GF-D8 (cell line): ENCODE results near the gene PTPN3.
A peak's percentile ranks its signal among the peaks of the same experiment; 100 is the strongest.

ENCODE experiments used
- DNase-seq: peaks from one replicate; lab custom pipeline; 2025; lab: John Stamatoyannopoulos, UW

PTPN3 gene

DNA sequence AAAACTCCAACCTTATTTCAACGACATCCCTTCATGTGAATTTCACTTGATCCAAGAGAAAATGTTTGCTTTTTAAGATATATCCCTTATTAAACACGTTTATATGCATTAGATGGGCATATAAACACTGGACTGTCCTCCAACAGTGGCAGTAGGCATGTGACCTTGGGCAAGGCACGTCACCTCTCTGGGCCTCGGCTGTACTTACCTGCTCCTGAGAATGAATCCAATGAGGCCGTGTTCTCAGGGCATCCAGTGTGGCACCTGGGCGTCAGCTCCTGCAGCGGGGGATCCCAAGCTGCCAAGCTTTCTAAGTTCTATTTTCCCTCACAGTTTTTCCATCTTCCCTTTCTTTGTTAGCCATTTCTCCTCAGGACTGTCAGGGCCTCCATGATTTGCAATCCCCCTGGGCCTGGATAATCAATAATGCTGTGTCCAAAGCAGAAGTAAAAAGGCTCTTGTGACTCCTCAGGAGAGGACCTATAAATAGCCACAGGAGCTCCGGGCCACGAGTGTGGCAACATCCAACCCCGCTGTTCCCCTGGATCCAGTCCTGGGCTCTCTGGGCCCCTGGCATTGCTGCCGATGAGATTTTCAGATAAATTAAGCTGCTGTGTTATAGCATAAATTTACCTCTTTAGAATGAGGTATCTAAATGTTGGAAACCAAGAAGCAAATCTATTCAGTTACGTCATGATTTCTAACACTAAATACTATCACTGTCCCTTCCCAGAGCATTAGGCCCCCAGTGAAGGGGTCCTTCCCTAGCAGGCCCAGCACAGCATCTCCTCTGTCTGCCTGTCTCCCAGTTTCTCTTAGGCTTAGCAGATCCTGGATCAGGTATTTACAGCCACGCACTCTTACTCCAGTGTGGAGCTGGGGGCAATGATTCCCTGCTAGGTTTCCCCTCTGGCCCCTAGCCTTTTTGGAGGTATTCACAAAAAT, 76.8 kb downstream of the PTPN3 start:
- DNase-seq, result no peak

DNA sequence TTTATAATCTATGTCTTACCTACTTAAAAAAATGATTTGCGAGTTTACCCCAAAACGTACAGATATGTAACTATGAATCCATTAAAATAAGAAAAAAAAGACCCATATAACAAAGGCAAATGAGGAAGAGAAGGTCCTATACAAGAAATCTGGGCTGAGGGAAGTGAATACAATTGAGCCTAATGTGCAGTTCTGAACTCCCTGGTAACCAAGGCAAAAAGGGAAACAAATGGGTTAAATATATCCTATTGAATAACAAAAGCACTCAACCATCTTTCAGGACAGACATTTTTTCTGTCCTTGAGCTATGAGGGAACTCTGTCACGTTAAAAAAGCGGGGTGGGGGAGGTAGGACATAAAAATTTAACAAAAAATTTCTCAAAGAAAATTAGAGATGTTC, 78.6 kb downstream of the PTPN3 start:
- DNase-seq, result no peak

DNA sequence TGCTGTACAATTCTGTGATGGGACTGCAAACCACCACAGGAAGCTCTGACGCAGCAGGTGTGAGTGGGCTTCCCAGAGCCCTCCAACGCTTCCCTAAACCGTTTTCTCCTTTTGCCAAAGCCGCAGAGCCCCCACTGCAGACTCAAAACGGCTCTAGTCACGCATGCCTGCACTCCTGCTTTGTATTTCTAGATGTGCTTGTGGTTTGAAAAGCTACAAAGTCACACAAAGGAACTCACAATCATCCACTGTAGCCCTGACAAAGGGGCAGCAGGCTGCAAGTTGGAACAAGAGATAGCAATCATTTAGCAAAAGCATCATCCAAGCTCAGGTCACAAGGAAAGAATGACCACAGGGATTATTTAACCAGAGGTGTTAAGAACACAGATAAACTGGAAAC, 79.3 kb downstream of the PTPN3 start:
- peak; percentile 52 for DNase-seq

DNA sequence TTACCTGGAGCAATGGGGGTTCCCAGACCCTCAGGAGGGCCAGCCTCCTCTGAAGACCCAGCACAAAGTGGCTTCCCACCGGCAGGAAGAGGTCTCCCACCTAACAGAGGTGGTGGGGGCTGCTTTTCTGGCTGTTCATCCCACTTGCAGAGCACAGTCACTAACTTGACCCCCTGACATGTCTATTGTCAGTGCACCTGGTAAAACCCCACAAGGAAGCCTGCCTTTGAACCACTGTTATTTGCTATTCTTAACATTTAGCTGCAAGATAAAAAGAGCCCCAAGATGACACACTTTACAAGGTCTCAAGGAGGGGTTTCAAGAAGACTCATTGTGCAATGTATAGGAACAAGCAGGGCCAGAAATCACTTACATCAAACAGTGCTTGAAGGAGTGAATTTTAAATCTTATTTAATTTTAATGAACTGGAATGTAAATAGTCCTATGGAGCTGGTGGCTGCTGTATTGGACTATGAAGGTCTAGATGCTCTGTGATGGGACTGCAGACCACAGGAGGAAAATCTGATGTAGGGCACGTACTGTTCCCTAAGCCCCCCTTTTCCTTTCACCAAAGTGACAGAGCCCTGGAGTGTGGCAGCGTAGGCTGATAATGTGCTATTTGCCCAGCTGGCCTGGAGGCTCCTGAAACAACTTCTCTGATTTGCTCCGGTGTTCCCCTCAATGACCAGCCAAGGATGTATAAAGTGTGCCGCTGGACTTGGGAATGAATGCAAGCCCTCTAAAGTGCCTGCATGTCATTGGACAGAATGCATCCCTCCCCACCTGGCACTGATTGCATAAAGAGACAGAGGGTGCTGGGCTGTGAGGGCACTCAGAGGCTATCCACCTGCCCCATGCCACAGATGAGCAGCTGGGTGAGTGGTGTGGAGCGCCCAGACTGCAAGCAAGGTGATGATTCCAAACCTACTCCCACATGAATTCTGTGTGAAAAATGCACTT, 80.2 kb downstream of the PTPN3 start:
- DNase-seq, result no peak

DNA sequence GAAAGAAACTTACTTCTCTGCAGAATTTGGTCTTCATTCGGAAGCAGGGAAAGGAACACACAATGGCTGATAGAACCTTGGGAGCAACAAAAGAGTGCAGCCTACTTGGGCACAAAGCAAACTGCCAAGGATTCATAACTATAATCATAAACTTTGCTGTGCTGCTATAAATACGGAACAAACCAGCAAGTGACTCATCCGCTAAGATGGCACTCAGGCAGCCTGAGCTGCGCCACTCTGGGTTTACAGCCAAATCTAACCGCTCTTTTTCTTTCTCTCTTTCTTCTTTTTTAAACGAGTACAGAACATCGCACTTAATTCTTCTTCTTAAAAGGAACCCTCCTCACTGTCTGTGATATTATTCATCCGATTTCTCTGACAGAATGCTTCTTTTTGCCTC, 81.1 kb downstream of the PTPN3 start:
- DNase-seq, result no peak

DNA sequence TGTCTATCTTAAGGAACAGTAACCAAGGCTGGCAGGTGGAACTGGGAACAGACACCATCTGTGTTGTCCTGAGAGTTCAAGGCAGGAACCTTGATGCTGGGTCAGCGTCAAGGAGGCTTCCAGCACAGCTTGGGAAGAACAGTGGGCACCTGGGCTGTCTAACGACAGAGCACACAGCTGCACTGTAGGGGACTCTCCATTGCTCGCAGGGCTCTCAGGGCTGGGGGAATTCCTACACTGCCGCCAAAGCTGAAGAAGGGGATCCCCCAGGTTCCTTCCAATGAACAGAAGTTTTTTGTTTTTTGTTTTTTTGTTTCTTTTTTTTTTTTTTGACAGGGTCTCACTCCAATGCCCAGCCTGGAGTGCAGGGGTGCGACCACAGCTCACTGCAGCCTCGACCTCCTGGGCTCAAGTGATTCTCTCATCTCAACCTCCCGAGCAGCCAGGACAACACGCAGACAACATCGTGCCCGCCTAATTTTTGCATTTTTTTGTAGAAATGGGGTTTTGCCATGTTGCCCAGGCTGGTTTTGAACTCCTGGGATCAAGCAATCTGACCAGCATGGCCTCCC, 81.9 kb downstream of the PTPN3 start:
- no peak for DNase-seq

DNA sequence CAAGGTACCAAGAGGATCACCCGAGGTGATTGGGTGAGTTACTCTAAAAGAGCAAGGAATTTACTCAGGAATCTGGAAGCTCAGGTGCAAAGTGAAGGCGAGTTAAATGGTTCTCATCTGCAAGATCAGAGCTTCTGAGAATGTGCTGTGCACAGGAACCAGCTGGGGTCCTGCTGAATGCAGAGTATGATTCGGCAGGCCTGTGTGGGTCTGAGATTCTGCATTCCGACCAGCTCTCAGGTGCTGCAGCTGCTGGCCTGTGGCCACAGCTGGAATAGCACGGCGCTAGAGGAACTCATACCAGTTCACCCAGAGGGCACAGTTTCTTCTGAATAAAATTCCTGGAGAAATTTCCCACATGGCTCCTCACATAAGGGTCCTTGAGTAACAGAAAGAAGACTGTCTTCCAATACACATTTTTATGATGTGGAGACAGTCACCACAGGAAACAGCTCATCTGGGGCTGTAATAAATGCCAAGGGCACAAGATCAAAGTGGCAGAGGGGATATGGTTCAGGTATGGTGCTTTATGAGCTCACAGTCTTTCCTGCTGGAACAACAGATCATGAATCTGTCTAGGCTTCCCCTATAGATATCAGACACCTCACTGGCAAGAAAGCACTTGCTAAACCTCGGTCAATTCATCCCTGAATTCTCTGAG, 83.9 kb downstream of the PTPN3 start:
- DNase-seq, result no peak

DNA sequence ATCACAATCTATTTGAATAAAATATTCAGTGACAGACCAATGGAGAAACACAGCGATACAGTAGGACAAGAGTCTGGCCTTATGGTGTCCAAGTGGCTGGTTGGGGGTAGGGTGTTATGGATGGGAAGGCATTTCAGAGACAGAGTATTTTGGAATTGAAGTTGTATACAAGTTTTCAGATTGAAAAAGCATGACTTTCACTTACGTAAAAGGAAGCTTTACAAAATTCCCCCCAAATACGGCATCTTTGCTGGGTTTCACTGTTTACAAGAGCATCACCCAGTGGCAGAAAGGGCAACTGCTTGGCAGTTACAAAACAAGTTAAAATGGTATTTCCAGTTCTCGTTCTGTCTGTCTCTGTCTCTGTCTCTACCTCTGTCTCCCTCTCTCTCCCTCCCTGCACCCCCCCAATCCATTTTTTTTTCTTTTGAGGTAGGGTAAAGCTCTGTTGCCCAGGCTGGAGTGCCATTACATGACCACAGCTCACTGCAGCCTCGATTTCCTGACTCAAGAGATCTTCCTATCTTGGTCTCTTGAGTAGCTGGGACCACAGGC, 86.2 kb downstream of the PTPN3 start:
- DNase-seq, result no peak

DNA sequence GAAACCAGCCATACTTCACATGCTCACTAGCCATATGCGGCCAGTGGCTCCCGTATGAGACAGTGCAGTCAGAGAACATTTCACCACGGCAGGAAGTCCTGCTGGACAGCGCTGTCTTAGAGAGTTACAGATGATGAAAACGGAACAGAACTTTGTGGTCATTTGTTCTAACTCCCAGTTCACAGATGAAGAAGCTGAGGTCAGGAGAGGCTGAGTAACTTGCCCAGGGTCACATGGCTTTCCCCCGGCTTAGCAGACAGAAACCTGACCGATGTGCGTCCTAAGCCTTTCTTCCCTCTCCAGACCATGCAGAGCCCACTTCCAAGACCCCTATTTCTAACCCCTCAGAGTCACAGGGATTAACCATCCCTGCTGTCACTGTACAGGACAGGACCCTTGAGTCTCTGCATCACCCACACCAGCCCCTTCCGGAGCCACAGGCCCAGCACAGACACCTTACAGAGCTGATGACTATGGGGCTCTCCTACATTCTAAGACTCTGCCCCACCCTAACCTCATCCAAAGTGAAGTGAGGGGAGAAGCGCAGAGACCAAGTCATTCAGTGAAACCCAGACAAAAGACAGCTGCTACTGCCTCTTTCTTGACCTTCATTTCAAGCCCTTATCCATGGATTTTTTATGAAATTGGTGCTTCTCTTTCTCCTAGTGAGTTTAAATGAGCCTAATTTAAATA, 86.9 kb downstream of the PTPN3 start:
- no peak for DNase-seq

DNA sequence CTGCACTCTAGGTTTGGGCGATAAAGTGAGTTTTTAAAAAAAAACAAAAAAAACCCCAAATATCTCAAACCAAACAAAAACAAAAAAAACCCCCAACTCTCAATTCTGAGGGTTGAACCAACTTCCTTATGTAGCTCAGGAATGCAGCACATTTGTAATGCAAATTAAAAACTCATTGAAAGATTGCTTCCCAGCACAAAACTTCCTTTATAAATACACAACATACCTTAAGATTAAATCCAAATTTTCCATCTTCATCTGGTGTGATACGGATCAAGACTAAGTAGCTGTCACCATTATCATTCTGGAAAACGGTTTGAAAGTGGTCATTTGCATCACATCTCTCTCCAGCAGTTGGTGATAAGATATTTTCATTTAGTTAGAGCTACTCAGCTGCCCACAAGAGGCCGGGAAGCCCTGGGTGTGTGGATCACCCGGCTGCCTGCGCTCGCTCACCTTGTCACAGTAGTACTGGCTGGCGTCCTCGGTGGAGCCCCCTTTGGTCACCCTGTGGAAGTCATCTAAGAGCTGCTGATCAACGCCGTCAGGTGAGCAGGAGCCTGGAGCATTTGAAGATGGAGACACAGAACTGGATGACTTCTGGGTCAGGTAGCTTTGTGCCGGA, 88.2 kb downstream of the PTPN3 start:
- no peak for DNase-seq

DNA sequence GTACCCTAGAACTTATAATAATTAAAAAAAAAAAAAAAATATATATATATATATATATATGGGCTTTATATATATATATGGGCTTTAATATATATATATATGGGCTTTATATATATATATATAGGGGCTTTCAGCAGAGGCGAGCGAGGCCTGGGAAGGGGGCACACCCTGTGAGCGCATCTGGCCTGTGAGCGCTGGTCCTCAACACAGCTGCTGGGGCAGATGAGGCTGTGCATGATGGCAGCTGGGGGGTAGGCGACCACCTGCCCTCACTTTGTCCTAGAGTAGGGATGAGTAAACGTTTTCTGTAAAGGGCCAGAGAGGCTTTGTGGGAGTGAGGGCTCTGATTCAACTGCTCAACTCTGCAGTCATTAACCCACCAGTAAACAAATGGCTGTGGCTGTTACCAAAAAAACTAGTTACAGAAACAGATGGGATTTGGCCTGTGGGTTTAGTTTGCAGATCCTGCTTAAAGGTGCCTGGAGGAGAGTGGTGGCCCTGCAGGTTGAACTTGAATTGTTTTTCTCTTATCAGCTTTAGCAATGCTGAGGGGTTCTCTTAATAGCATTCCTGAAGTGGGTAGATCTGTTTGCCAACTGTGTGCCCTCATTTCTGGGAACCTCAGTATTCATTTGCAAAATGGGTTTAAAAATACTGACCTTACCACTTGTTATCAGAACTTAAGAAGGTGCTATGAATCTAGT, 89.2 kb downstream of the PTPN3 start:
- no peak for DNase-seq

DNA sequence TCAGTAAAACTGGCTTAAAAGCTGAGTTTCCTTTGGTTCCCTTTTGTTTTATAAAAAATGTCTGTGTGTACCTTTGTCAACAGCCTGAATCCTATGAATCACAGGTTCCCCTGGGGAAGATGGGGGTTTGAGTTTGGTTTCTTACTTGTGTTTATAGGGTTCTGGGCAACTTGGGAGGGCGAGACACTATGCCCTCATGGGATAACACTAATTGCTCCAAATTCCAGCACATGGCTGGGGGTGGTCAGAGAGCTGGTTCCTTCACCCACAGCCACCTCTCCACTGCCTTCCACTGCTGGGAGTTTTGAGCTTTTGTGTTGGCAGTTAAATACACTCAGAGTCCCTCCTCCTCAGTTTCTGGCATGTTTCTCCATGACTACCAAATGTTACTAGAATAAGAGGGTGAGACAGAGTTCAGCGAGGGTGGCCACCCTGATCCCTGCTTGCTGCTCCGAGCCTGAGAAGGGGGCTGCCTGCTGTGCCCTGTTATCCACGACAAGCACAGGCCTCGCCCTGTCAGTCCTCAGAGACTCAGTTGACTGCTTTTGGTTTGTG, 94.3 kb downstream of the PTPN3 start:
- DNase-seq, result no peak

DNA sequence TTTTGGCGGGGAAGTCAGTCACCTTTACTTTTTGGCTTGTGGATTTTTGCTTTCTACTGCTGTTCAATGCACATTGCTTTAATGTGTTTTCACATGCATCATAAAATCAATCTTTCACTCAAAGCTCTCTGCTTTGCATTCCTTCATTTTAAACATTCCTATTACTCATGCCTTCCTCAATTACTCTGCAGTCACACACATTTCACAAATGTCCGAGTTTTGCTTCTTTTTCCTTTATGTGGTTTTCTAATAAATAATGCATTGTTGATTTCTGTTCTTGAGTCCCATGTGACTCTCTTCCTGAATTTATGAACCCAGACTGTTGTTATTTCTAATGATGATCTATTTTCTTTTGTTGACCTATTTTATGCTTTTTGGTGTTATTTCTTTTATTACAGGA, 95.0 kb downstream of the PTPN3 start:
- no peak for DNase-seq

DNA sequence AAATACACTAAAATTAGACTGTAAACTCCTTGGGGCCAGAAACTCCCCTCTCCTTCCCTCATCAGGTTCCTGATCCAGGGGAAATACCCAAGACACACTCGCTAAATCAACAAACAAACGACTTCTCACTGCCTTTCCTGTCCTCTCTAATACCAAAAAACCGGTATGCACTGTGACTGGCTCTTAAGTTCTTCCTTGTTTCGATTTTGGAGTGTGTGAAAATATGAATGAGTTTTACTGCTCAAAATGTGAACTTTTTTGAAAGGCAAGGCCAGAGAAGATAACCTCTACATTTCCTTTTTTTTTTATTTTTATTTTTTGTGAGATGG, 96.2 kb downstream of the PTPN3 start:
- no peak for DNase-seq

DNA sequence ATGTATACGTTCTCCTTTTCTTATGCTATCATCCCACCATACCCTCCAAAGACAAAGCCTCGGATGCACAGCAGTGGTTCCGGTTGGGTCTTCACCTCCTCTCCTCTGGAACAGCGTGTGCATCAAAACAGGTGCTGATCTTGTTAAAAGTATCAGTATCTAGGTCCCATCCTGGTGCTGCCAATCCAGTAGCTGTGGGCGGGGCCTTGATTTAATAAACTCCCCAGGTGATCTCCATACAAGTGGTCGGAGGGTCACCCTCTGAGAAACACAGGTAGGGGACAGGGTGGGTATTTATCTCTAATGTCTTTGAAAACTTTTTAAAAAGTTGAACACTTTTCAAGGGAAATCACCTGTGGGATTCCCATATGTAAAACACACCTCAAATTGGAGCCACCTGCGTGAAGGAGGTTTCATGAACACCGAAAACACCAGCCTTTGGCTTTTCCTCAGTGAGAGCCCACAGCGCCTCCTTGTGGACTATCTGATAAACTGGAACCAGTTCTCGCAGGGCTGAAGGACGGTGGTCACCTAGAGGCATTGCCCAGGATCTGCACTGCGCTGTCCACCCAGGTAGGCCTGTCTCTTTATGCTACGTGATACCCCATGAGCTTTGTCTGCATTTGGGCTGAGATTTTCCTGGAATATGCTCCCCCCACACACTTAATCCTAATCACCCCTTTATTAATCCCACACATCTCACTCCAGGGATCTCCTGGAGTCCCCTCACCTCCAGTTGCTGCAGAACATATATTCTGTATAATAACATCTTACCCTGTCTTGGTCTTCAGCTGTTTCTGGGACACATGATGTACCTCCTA, 96.7 kb downstream of the PTPN3 start:
- no peak for DNase-seq

DNA sequence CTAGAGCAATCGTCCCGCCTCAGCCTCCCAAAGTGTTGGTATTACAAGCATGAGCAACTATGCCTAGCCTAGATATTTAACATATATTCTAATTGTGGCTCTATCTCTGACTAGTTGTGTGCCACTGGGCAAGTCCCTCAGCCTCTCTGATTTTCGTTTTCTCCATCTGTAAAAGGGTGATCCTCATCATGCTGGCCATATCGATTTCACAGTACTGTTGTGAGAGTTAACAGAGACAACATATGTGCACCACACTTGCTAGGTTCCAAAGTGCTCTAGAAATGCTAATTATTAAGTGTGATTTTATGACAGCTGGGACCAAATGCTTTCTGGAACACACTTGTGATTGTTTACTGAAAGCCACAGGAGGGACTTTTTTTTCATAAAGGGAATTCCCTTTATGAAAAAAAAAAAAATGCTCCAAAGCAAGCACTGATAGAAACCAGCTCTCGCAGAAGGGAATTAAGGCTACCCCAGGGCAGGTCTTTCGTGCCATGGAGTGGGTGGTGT, 98.8 kb downstream of the PTPN3 start:
- DNase-seq, result no peak

DNA sequence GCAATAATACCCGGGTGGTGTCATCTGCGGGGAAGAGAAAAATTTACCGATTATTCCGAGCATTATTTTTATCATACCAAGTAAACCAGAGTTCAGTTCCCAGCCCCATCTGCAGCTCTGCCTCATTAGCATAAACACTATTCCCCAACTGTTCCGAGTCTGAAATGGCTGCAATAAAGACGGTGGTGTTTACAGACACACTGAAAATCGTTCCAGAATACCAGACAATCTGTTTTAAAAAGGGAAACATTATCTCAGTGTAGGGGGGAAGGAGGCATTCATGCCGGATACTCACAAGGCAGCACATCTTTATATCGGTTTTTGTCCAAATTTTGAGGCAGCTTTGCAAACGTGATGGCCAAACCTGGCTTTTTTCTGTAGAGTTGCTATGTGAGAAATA, 106.9 kb downstream of the PTPN3 start:
- no peak for DNase-seq

DNA sequence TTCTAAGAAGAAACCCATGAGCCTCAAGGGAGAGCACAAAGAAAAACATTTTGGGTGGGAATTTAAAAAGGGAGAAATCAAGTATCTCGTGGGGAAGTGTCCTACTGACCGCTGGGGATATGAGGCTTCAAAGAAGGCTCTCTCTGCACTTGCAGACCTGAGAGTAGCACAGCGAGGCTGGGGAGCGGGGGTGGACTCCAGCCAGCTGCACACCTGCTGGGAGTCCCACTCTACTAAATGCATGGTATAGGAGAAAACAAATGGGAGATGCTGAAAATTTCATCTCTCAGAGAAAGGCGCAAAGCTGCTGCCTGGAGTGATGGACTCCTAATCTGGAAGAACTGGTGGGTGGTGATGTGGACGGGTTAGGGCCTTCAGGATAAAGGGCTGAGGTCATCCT, 110.3 kb downstream of the PTPN3 start:
- DNase-seq, result no peak

DNA sequence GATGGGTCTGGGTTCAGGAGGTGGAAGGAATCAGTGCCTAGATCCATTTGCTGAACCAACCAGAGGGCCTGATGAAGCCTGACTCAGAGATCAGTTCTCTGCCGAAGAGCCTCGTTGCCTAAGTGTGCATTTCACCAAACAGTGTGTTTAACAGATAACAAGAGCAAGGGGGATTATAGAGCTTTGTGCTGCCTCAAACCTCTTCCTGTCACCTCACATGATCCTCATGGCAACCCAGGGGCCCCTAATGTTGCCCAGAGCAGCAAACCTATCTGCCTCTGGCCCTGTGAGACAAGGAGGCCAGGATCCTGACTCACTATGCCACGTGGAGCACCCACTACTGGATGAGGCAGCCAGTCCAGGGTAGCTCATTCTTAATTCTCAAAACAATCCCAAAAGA, 110.9 kb downstream of the PTPN3 start:
- DNase-seq, result no peak
